Endothelial cell of umbilical vein (primary cell): ENCODE data around the gene OR1Q1. TPM values are rescaled to one million over a fixed set of nuclear protein-coding genes. Genes with fewer than 3 reads are reported as not detected.

Experiments used
- BruUV-seq: library from RNA; stranded (reverse); fragments of 400-500 nt; replicated peaks from 2 replicates; lab custom pipeline; 2021; lab: Mats Ljungman, UMichigan
- CTCF ChIA-PET: fragments of 300-600, 350-600 bp; sonication (Branson Sonifier 250); formaldehyde crosslinking; loops from one replicate; lab custom pipeline; 2021; ENCODE audit warnings: antibody characterized with exemption, inconsistent platforms; lab: Charles Lee
- POLR2A ChIA-PET: fragments of 300-600, 350-600 bp; sonication (Branson Sonifier 250); formaldehyde crosslinking; loops from one replicate; lab custom pipeline; 2021; ENCODE audit warnings: antibody characterized with exemption, inconsistent platforms; lab: Charles Lee
- DNase-seq: peaks from one replicate; pipeline ENCODE4 v3.0.0-alpha.2; 2011; ENCODE audit warnings: low read depth, low spot score
- FAIRE-seq: peaks from 2 replicates; lab custom pipeline; 2011; peaks lifted over from hg19 to GRCh38; lab: Jason Lieb, UNC
- H2AFZ ChIP-seq: 2 replicates; pipeline ENCODE4 v1.6.0; 2012; ENCODE audit warnings: low read depth, low read length, control low read depth, inconsistent platforms
- H3K27ac ChIP-seq: 2 replicates; pipeline ENCODE4 v1.5.1; 2011; ENCODE audit warnings: low read depth, mild to moderate bottlenecking, control low read depth, low read length, moderate library complexity; ENCODE audit not compliant: insufficient read depth
- H3K27me3 ChIP-seq, 2 experiments: 2 replicates each; pipeline versions ENCODE4 v1.6.0 to v1.6.1; 2011; ENCODE audit warnings: low read length in 2 of 2, mixed read lengths in 1 of 2; ENCODE audit not compliant: control insufficient read depth in 2 of 2, insufficient read depth in 2 of 2
- H3K36me3 ChIP-seq, 2 experiments: 2 replicates in 1 of 2; 3 replicates in 1 of 2; pipeline ENCODE4 v1.5.1; 2011; ENCODE audit warnings: low read length in 2 of 2, mild to moderate bottlenecking in 1 of 2, moderate library complexity in 1 of 2; ENCODE audit not compliant: control insufficient read depth in 2 of 2, insufficient read depth in 2 of 2; ENCODE audit errors: extremely low read depth in 1 of 2
- H3K4me1 ChIP-seq: 3 replicates; pipeline ENCODE4 v1.5.1; 2011; ENCODE audit warnings: mild to moderate bottlenecking, low read length; ENCODE audit not compliant: control insufficient read depth, insufficient read depth; ENCODE audit errors: extremely low read depth
- H3K4me2 ChIP-seq: 2 replicates; pipeline ENCODE4 v1.6.1; 2011; ENCODE audit warnings: low read length, control low read depth, mixed read lengths; ENCODE audit not compliant: insufficient read depth
- H3K4me3 ChIP-seq, 3 experiments: fragments of 200-600 bp in 1 of 3; sonication (generic), shearing (Covaris generic) in 1 of 3; replicated peaks in 1 of 3; 2 replicates each; pipeline ENCODE4 v1.5.1; 2011 to 2016; ENCODE audit warnings: control low read depth in 3 of 3, low read length in 3 of 3, mild to moderate bottlenecking in 2 of 3, inconsistent platforms in 1 of 3, low read depth in 1 of 3, moderate library complexity in 1 of 3; ENCODE audit not compliant: insufficient read depth in 1 of 3
- H3K79me2 ChIP-seq: 2 replicates; pipeline ENCODE4 v1.6.0; 2012; ENCODE audit warnings: low read length, inconsistent platforms; ENCODE audit not compliant: control insufficient read depth, insufficient read depth
- H3K9ac ChIP-seq: replicated peaks from 2 replicates; pipeline ENCODE3; 2011; ENCODE audit warnings: low read length, control low read depth; ENCODE audit not compliant: insufficient read depth; ENCODE audit errors: extremely low read depth
- H3K9me1 ChIP-seq: replicated peaks from 3 replicates; pipeline ENCODE4 v1.6.0; 2011; ENCODE audit warnings: mild to moderate bottlenecking, low read length; ENCODE audit not compliant: control insufficient read depth, insufficient read depth; ENCODE audit errors: extremely low read depth
- H3K9me3 ChIP-seq: replicated peaks from 2 replicates; pipeline ENCODE4 v1.5.1; 2012; ENCODE audit warnings: low read length, inconsistent platforms; ENCODE audit not compliant: control insufficient read depth, insufficient read depth
- H4K20me1 ChIP-seq: replicated peaks from 2 replicates; pipeline ENCODE3; 2011; ENCODE audit warnings: mild to moderate bottlenecking, low read length; ENCODE audit not compliant: control insufficient read depth, insufficient read depth; ENCODE audit errors: extremely low read depth
- CTCF ChIP-seq, 2 donors: IDR thresholded peaks; 1 replicate in 1 of 2; 2 replicates in 1 of 2; pipeline ENCODE4 v1.5.1; 2011; ENCODE audit warnings: low read length in 2 of 2, mild to moderate bottlenecking in 2 of 2, moderate library complexity in 2 of 2, control low read depth in 1 of 2, inconsistent platforms in 1 of 2, low read depth in 1 of 2; ENCODE audit not compliant: insufficient read depth in 1 of 2; ENCODE audit errors: extremely low read depth in 1 of 2
- EZH2 ChIP-seq: IDR thresholded peaks from 2 replicates; pipeline ENCODE4 v1.6.1; 2012; ENCODE audit warnings: borderline replicate concordance, low read depth, mild to moderate bottlenecking, moderate library complexity, low read length, inconsistent platforms; ENCODE audit not compliant: severe bottlenecking
- FOS ChIP-seq: IDR thresholded peaks from 2 replicates; pipeline ENCODE4 v1.6.1; 2011; ENCODE audit warnings: mild to moderate bottlenecking, low read length, moderate library complexity, borderline replicate concordance; ENCODE audit not compliant: insufficient read depth
- GATA2 ChIP-seq: IDR thresholded peaks from 2 replicates; pipeline ENCODE4 v1.7.0; 2011; ENCODE audit warnings: low read depth, mild to moderate bottlenecking, moderate library complexity, mixed read lengths, low read length; ENCODE audit not compliant: insufficient read length, insufficient read depth
- JUN ChIP-seq: IDR thresholded peaks from 2 replicates; pipeline ENCODE4 v1.6.1; 2011; ENCODE audit warnings: borderline replicate concordance, low read depth; ENCODE audit not compliant: insufficient read length, insufficient read depth
- MYC ChIP-seq: IDR thresholded peaks from one replicate; pipeline ENCODE4 v1.6.1; 2011; ENCODE audit warnings: mild to moderate bottlenecking, low read depth, low read length
- POLR2A ChIP-seq: IDR thresholded peaks from 2 replicates; pipeline ENCODE4 v1.6.1; 2012; ENCODE audit warnings: low read depth, mild to moderate bottlenecking, control low read depth, low read length
- POLR2AphosphoS5 ChIP-seq: IDR thresholded peaks from 2 replicates; pipeline ENCODE4 v1.6.1; 2012; ENCODE audit warnings: low read depth, mild to moderate bottlenecking, control low read depth, low read length, moderate library complexity; ENCODE audit not compliant: insufficient read depth
- dilution Hi-C: fragments of 300-500 bp; cut with MboI; formaldehyde crosslinking; loops from one replicate; pipeline ENCODE4 v1.15.0; 2019; ENCODE audit warnings: low sequenced_read_pairs; ENCODE audit not compliant: extremely low pct_ligation_motif_present
- intact Hi-C: fragments of 100-400 bp; cut with micrococcal nuclease; formaldehyde crosslinking; loops from one replicate; pipeline ENCODE4 v1.10.0; 2022
- polyA plus RNA-seq, 4 experiments: library from polyadenylated mRNA; depleted of rRNA in 3 of 4; stranded (reverse) in 3 of 4; unstranded in 1 of 4; fragments of >200 nt; gene quantifications; 2 replicates each; pipeline versions ENCODE4 v1.2.1 to v1.2.3, GENCODE V29; 2011 to 2012; ENCODE audit warnings: missing spikeins in 1 of 4
- total RNA-seq: library from RNA; stranded (reverse); gene quantifications from 2 replicates; pipeline ENCODE4 v1.2.3, GENCODE V29; 2021
- TF ChIP-seq, protein P1 (sequence below): IDR thresholded peaks from 2 replicates; pipeline ENCODE4 v1.6.1; 2011; ENCODE audit not compliant: insufficient read depth, insufficient read length

OR1Q1 gene
- total and polyA plus RNA-seq, 2 donors (not counting 3 experiments of a cell fraction or from before 2014, with no cell fraction given): not detected

GRCh38 chr9:122656378-122656777 is 41.8 kb downstream of the OR1Q1 start:
- ChIA-PET POLR2A (no interaction called here), CTCF (interaction anchor here (0.6 to 1.0 kb wide), 3 partner anchors 20 to 638 kb away, joined by 3 read pairs; no protein-coding TSS in a partner anchor)
- no peak overlapping the region for H3K4me3 ChIP-seq
- no peak overlapping the region for H3K27ac ChIP-seq
- no peaks in the 10 kb centered on the region for H4K20me1 ChIP-seq
- intact Hi-C loops: no loop called here
- H3K4me2 ChIP-seq: no peak overlapping the region
- peak; percentile 84 for DNase-seq
- TF ChIP-seq CTCF (IDR thresholded peaks at IDR 0.05; ENCODE audit: extremely low read depth in 1 of 2, insufficient read depth in 1 of 2, low read depth in 1 of 2, low read length in 2 of 2): no peak
- TF ChIP-seq, protein P1, sequence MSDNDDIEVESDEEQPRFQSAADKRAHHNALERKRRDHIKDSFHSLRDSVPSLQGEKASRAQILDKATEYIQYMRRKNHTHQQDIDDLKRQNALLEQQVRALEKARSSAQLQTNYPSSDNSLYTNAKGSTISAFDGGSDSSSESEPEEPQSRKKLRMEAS: no peak
- H3K4me1 ChIP-seq: peaks cover 5% of the 10 kb centered on the region
- H3K27me3 ChIP-seq: no peaks in the 10 kb centered on the region
- no peaks in the 10 kb centered on the region for H3K9me3 ChIP-seq
- no TSS peak for BruUV-seq
- dilution Hi-C loops: no loop called here
- no peaks in the 10 kb centered on the region for H3K36me3 ChIP-seq
- H3K9me1 ChIP-seq: no peaks in the 10 kb centered on the region
- no peaks in the 10 kb centered on the region for H3K79me2 ChIP-seq
- H2AFZ ChIP-seq: no peak overlapping the region
- H3K9ac ChIP-seq: no peak overlapping the region
- peak; percentile 28 for FAIRE-seq

- Histone ChIP-seq H3K27ac (no peak within 1 kb of the TSS), H4K20me1 (no peaks in the 10 kb centered on the region), H3K4me2 (no peak within 1 kb of the TSS), H3K9me3 (no peaks in the 10 kb centered on the region), H3K36me3 (no peaks in the 10 kb centered on the region), H3K4me3 (no peak within 1 kb of the TSS), H3K4me1 (peaks cover 5% of the 10 kb centered on the region), H3K9ac (no peak within 1 kb of the TSS), H3K9me1 (no peaks in the 10 kb centered on the region), H3K27me3 (no peaks in the 10 kb centered on the region), H3K79me2 (no peaks in the 10 kb centered on the region), H2AFZ (no peak within 1 kb of the TSS)
- BruUV-seq: no TSS peak
- dilution Hi-C loops: no loop called here
- ChIA-PET POLR2A (no interaction called here), CTCF (interaction anchor here (0.8 kb wide), 1 partner anchor 159 kb away, joined by 3 read pairs; no protein-coding TSS in a partner anchor)
- FAIRE-seq (no peak), DNase-seq (no peak)
- TF ChIP-seq EZH2 (no peak), GATA2 (no peak), MYC (no peak), POLR2A (no peak), FOS (no peak), JUN (no peak), POLR2AphosphoS5 (no peak), CTCF (IDR thresholded peaks at IDR 0.05; ENCODE audit: extremely low read depth in 1 of 2, insufficient read depth in 1 of 2, low read depth in 1 of 2, low read length in 2 of 2) (no peak)
- TF ChIP-seq, protein P1: no peak
- intact Hi-C loops: no loop called here
Measured at GRCh38 chr9:122657527-122657926, 43.0 kb downstream of the OR1Q1 start, which contains the start of gene OR1B1. TSS of gene OR1B1 (minus strand) at chr9:122657627.
